Mesothelial cell of epicardium (in vitro differentiated cells): ENCODE measurements around the gene FOXO3. TPM values are rescaled to one million over a fixed set of nuclear protein-coding genes. Genes with fewer than 3 reads are reported as not detected.
"Not testable (repeated sequence)": the region's sequence is repeated elsewhere in the genome, so short reads cannot be mapped to it uniquely, and the experiment has no call there.

Experiments used
- DNase-seq, 2 experiments: peaks; one replicate each; pipeline ENCODE4 v3.0.0; 2021; ENCODE audit warnings: low spot score in 2 of 2; ENCODE audit not compliant: unreplicated experiment in 2 of 2
- H3K27ac Mint-ChIP-seq: 2 replicates; pipeline ENCODE4 v1.8.0; 2021; ENCODE audit warnings: mixed read lengths
- H3K27me3 Mint-ChIP-seq: 2 replicates; pipeline ENCODE4 v1.8.0; 2021; ENCODE audit warnings: low read depth, mixed read lengths
- H3K36me3 Mint-ChIP-seq: 2 replicates; pipeline ENCODE4 v1.8.0; 2021; ENCODE audit warnings: mixed read lengths
- H3K4me1 Mint-ChIP-seq: 2 replicates; pipeline ENCODE4 v1.8.0; 2021; ENCODE audit warnings: mixed read lengths
- H3K4me3 Mint-ChIP-seq: 2 replicates; pipeline ENCODE4 v1.8.0; 2021; ENCODE audit warnings: mild to moderate bottlenecking, moderate library complexity, mixed read lengths
- H3K9me3 Mint-ChIP-seq: 2 replicates; pipeline ENCODE4 v1.8.0; 2021; ENCODE audit warnings: mixed read lengths
- CTCF ChIP-seq: fragments of 200-600 bp; sonication (generic); IDR thresholded peaks from one replicate; pipeline ENCODE4 v1.5.0; 2021; ENCODE audit warnings: antibody characterized with exemption; ENCODE audit not compliant: unreplicated experiment
- total RNA-seq: library from RNA; stranded (reverse); gene quantifications from 3 replicates; pipeline ENCODE4 v1.2.1, GENCODE V29; 2021

The FOXO3 gene
- total RNA-seq, 1 donor from 2014 or later: 58.3 TPM

GRCh38 chr6:108675226-108676200 is 114.8 kb downstream of the FOXO3 start:
- no peak for DNase-seq
- H3K4me3 Mint-ChIP-seq: no peak overlapping the region
- no peak for TF ChIP-seq CTCF
- H3K9me3 Mint-ChIP-seq: no peaks in the 10 kb centered on the region
- no peaks in the 10 kb centered on the region for H3K27me3 Mint-ChIP-seq
- H3K27ac Mint-ChIP-seq: peak overlapping the region; percentile 54
- H3K36me3 Mint-ChIP-seq: peaks cover 14% of the 10 kb centered on the region
- peaks cover 40% of the 10 kb centered on the region for H3K4me1 Mint-ChIP-seq

- peaks cover 41% of the 10 kb centered on the region for H3K4me1 Mint-ChIP-seq
- no peak for TF ChIP-seq CTCF
- H3K27ac Mint-ChIP-seq: peak overlapping the region; percentile 85
- H3K9me3 Mint-ChIP-seq: no peaks in the 10 kb centered on the region
- DNase-seq: no peak
- peaks cover 15% of the 10 kb centered on the region for H3K36me3 Mint-ChIP-seq
- H3K27me3 Mint-ChIP-seq: no peaks in the 10 kb centered on the region
- H3K4me3 Mint-ChIP-seq: no peak overlapping the region
Measured at GRCh38 chr6:108676555-108676954, 115.8 kb downstream of the FOXO3 start.

- no peaks in the 10 kb centered on the region for H3K9me3 Mint-ChIP-seq
- H3K36me3 Mint-ChIP-seq: peaks cover 15% of the 10 kb centered on the region
- no peak for TF ChIP-seq CTCF
- no peak for DNase-seq
- peaks cover 49% of the 10 kb centered on the region for H3K4me1 Mint-ChIP-seq
- H3K4me3 Mint-ChIP-seq: no peak overlapping the region
- H3K27me3 Mint-ChIP-seq: no peaks in the 10 kb centered on the region
- peak overlapping the region; percentile 45 for H3K27ac Mint-ChIP-seq
Measured at GRCh38 chr6:108677357-108677756, 116.6 kb downstream of the FOXO3 start.

GRCh38 chr6:108677894-108678293 is 117.2 kb downstream of the FOXO3 start:
- Mint-ChIP-seq H3K27ac (no peak overlapping the region), H3K27me3 (no peaks in the 10 kb centered on the region), H3K9me3 (no peaks in the 10 kb centered on the region), H3K36me3 (peaks cover 15% of the 10 kb centered on the region), H3K4me1 (peaks cover 55% of the 10 kb centered on the region), H3K4me3 (no peak overlapping the region)
- no peak for DNase-seq
- TF ChIP-seq CTCF: no peak

- H3K4me3 Mint-ChIP-seq, H3K27me3 Mint-ChIP-seq, H3K27ac Mint-ChIP-seq, H3K9me3 Mint-ChIP-seq, DNase-seq: not testable (repeated sequence)
- H3K36me3 Mint-ChIP-seq: peaks cover 12% of the 10 kb centered on the region
- peaks cover 66% of the 10 kb centered on the region for H3K4me1 Mint-ChIP-seq
Measured at GRCh38 chr6:108680314-108680713, 119.6 kb downstream of the FOXO3 start.

- DNase-seq, H3K4me3 Mint-ChIP-seq, H3K9me3 Mint-ChIP-seq, H3K27me3 Mint-ChIP-seq: not testable (repeated sequence)
- Mint-ChIP-seq H3K4me1 (peaks cover 63% of the 10 kb centered on the region), H3K36me3 (peaks cover 20% of the 10 kb centered on the region), H3K27ac (peak overlapping the region; percentile 9)
Measured at GRCh38 chr6:108681721-108682120, 121.0 kb downstream of the FOXO3 start.

- not testable (repeated sequence) for H3K9me3 Mint-ChIP-seq, DNase-seq, H3K27me3 Mint-ChIP-seq, H3K27ac Mint-ChIP-seq, H3K4me3 Mint-ChIP-seq
- H3K36me3 Mint-ChIP-seq: peaks cover 27% of the 10 kb centered on the region
- H3K4me1 Mint-ChIP-seq: peaks cover 55% of the 10 kb centered on the region
Measured at GRCh38 chr6:108682383-108683119, 121.8 kb downstream of the FOXO3 start.

GRCh38 chr6:108683976-108684375 is 123.3 kb downstream of the FOXO3 start:
- not testable (repeated sequence) for H3K27ac Mint-ChIP-seq, H3K9me3 Mint-ChIP-seq, DNase-seq, H3K4me3 Mint-ChIP-seq, H3K27me3 Mint-ChIP-seq
- Mint-ChIP-seq H3K4me1 (peaks cover 49% of the 10 kb centered on the region), H3K36me3 (peaks cover 29% of the 10 kb centered on the region)
